Measurements from ENCODE around the gene TRPM2. TPM values are rescaled to one million over a fixed set of nuclear protein-coding genes. Genes with fewer than 3 reads are reported as not detected.

Gene TRPM2
- total RNA-seq, 1 donor from 2014 or later = 1.4 TPM

DNA sequence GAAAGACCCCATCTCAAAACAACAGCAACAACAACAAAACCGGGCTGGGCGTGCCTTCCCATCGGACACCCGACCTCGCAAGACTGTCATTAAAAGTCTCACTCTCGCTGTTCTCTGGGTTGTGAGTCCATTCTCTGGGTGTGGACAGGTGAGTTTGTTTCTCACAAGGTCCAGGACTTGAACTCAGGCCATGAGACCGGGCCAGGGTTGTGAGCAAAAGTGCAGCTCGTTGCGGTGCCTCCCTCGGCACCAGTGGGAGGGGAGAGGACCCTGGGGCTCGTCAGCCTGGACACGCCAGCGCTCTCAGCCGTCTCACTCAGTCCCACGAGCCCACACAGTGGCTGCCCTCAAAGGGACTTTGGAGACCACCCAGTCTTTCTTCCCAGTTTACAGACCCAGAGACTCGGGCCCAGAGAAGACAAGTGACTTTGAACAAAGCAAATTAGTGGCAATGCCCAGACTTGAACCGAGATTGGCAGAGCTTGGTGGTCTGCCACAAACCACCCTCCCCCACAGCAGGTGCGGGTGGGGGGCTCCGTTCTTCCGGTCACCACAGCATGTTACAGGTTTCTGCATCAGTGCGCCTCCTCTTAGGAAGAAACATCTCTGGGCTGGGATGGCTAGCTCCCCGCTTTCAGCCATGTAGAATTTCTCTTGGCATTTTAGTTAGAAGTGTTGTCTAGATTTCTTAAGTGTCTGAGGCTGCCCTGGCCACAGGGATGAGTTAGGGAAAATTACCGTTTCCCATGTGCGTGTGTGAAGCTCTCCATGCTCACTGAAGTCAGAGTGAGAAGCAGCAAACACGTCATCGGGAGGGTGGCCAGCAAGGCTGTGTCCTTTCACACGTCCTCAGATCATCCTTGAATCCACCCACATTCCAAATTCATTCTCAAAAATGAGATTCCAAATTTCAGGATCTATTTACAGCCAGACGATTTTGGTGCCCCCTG is 130.1 kb downstream of the TRPM2 start:
- no peak for DNase-seq (ENCODE audit: low read depth)

DNA sequence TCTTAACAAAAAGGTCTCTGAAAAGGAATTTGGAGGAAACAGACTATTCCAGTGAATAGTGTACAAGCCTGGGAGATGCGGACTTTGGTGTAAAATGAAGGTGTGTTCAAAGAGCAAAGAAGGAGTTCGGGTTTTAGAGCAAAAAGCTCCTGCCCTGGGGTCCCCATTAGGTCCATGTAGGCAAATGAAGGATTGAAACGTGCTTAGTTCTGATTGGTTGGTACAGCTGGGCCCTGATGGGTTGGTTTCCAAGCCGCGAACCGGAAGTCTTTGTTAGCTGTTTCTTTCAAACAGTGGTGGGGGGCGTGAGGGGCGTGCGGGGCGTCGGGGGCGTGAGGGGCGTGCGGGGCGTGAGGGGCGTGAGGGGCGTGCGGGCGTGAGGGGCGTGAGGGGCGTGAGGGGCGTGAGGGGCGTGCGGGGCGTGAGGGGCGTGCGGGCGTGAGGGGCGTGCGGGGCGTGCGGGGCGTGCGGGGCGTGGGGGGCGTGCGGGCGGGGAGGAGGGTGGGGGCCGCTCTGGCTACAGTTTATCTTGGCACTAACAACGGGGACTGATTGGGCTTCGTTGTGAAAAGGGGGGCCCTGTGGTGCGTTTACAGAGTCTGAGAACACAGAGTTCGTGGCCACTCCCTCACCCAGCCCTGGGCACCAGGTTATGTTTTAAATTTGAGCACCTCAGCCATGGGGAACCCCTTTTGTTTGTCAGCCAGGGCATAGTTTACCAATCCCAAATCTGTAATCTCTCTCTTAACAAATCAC is 131.3 kb downstream of the TRPM2 start:
- DNase-seq (ENCODE audit: low read depth) = no peak

DNA sequence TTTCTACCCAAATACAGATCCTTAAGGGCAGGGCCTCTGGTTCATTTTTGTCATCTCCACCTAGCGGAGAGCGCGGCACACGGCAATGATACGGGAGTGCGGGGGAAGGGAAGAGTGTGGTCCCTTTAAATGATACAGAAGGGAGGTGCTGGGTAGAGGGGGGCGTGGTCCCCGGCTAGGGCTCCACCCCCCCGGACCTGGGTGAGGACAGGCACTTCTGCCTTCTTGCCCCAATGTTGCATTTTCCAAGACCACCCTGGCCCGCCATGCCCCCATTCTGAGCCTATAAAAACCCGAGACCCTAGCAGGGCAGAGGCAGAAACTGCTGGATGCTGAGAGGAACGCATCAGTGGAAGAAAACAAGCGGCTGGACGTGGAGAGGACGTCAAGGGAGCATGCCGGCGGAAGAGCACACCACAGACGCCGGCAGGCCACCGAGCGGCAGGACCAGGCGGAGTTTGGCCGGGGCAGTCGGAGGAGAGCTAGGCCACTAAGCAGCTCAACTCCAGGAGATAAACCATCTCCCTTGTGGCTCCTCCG is 131.9 kb downstream of the TRPM2 start:
- DNase-seq (ENCODE audit: low read depth) = no peak

DNA sequence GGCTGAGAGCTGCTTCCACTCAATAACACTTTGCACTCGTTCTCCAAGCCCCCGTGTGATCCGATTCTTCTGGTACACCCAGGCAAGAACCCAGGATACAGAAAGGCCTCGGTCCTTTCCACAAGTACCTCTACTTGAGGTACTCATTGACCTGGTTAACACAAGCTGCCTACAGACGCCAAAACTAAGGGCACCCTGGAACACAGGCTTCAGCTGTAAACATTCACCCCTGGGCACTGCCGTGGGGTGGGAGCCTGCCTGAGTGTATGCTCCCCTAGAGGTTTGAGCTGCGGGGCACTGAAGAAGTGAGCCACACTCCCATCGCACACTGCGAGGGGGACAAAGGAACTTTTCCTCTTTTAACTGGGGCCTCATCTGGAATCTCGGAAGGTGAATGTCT is 132.4 kb downstream of the TRPM2 start:
- no peak for DNase-seq (ENCODE audit: low read depth)

DNA sequence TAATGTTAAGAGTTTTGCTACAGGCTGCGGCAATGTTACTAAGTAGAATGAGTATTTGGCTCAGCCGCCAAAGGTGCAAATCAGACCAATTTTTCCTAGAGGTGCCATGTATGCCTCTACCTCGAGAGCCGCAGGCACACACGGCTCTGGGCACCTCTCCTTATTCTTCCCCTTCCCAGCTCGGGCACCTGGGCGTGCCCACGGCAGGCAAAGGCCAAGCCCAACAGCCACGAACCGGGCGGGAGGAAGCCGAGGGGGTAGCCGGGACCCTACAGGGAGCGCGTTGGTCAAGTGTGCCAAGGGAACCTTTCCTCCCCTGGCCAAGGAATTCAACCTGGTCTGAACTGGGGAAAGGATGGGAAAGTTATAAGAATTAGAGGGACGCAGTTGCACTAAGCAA is 132.9 kb downstream of the TRPM2 start:
- DNase-seq (ENCODE audit: low read depth) = no peak

DNA sequence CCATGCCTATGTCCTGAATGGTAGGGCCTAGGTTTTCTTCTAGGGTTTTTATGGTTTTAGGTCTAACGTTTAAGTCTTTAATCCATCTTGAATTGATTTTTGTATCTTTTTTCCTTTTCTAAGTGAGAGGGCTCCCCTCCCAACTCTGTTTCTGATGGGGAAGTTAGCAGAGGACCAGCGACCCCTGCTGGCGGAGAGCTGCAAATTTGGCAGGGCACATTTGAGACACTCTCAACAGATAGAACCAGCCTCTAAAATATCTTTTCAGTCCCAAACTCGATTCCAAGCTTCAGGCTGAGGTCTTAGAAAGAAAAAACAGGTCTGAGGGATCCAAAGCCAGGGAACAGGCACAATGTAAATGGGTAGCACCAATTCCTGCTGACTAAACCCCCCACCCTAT is 134.4 kb downstream of the TRPM2 start:
- DNase-seq (ENCODE audit: low read depth) = no peak

DNA sequence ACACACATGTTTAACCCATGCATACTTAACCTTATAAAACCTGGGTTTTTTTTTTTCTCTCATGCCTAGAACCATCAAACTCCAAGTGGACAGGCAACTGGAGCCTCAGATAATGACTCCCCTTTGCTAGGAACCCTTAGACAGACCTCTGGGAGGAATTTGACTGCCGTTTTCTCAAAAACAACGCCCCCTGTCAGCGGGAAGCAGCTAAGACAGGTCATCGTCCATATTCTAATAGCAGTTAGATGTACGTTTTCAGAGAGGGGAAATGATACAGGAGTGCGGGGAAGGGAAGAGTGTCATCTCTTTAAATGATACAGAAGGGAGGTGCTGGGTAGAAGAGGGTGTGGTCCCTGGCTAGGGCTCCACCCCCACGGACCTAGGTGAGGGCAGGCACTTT is 136.5 kb downstream of the TRPM2 start:
- no peak for DNase-seq (ENCODE audit: low read depth)

DNA sequence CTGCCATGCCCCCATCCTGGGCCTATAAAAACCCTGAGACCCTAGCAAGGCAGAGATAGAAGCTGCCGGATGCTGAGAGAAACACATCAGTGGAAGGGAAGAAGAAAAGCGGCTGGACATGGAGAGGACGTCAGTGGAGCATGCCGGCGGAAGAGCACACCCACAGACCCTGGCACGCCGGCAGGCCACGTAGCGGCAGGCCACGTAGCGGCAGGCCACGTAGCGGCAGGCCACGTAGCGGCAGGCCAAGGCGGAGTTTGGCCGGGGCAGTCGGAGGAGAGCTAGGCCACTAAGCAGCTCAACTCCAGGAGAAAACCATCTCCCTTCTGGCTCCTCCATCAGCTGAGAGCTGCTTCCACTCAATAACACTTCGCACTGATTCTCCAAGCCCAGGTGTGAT is 137.0 kb downstream of the TRPM2 start:
- DNase-seq (ENCODE audit: low read depth) = no peak

DNA sequence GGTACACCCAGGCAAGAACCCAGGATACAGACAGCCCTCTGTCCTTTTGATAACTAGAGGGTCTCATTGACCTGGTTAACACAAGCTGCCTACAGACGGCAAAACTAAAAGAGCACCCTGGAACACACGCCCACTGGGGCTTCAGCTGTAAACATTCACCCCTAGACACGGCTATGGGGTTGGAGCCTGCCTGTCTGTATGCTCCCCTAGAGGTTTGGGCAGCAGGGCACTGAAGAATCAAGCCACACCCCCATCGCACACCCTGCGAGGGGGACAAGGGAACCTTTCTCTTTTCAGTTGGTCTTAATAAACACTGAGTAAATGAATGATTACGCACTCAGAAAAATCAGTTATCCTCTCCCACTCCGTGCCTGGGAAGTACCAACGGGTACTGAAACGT is 137.4 kb downstream of the TRPM2 start:
- DNase-seq (ENCODE audit: low read depth) = no peak

Other genes starting within 250 kb of the TRPM2 start
- gene PWP2, start 246.2 kb upstream of the TRPM2 start, total RNA-seq = 5.4 TPM in 1 of 2 replicates, not detected in the other
- 5.3 and 14.9 TPM in 2 replicates for gene GATD3, start 219.9 kb upstream of the TRPM2 start, total RNA-seq
- 0.69 and 0.99 TPM in 2 replicates for gene ICOSLG, start 112.7 kb upstream of the TRPM2 start, total RNA-seq
- gene DNMT3L, start 91.7 kb upstream of the TRPM2 start, total RNA-seq = not detected in 2 replicates
- not detected in 2 replicates for gene AIRE, start 67.7 kb upstream of the TRPM2 start, total RNA-seq
- gene PFKL, start 53.6 kb upstream of the TRPM2 start, total RNA-seq = 173 and 250 TPM in 2 replicates
- 7.6 and 13.0 TPM in 2 replicates for gene CFAP410, start 14.2 kb upstream of the TRPM2 start, total RNA-seq
- 0.52 and 3.1 TPM in 2 replicates for gene LRRC3, start 101.9 kb downstream of the TRPM2 start, total RNA-seq
- gene KRTAP10-1, start 186.6 kb downstream of the TRPM2 start, total RNA-seq = not detected in 2 replicates
- not detected in 2 replicates for gene KRTAP10-2, start 197.9 kb downstream of the TRPM2 start, total RNA-seq
- not detected in 2 replicates for gene KRTAP10-3, start 205.2 kb downstream of the TRPM2 start, total RNA-seq
- gene KRTAP10-4, start 220.1 kb downstream of the TRPM2 start, total RNA-seq = not detected in 2 replicates
- not detected in 2 replicates for gene KRTAP10-5, start 227.0 kb downstream of the TRPM2 start, total RNA-seq
- gene KRTAP10-6, start 238.9 kb downstream of the TRPM2 start, total RNA-seq = not detected in 2 replicates
- gene KRTAP10-7, start 247.0 kb downstream of the TRPM2 start, total RNA-seq = not detected in 2 replicates

All from renal cortical epithelial cell (primary cell).